HepG2 (cell line): Measurements from ENCODE around the gene C14orf93. TPM values are rescaled to one million over a fixed set of nuclear protein-coding genes. Genes with fewer than 3 reads are reported as not detected.
A peak's percentile ranks its signal among the peaks of the same experiment; 100 is the strongest.

Source experiments
- CCAR2 ChIP-seq: fragments of 200-400 bp; formaldehyde crosslinking; optimal IDR thresholded peaks from 2 replicates; pipeline ENCODE3; 2018; ENCODE audit warnings: low read depth, mild to moderate bottlenecking, low read length, moderate library complexity
- CREM ChIP-seq, 2 experiments: sonication (generic) in 1 of 2; formaldehyde crosslinking in 1 of 2; IDR thresholded peaks; 2 replicates each; pipeline versions ENCODE4 v1.4.0 to v1.6.1; 2016 to 2020; ENCODE audit warnings: antibody characterized with exemption in 1 of 2, mild to moderate bottlenecking in 1 of 2, missing genetic modification reagents in 1 of 2
- HDAC2 ChIP-seq: sonication (generic); formaldehyde crosslinking; IDR thresholded peaks from 2 replicates; pipeline ENCODE4 v1.4.0; 2020; ENCODE audit warnings: missing genetic modification reagents
- YEATS2 ChIP-seq: sonication (generic); formaldehyde crosslinking; IDR thresholded peaks from 2 replicates; pipeline ENCODE4 v1.4.0; 2020; ENCODE audit warnings: missing genetic modification reagents, borderline replicate concordance
- ZBTB4 ChIP-seq: sonication (generic); formaldehyde crosslinking; IDR thresholded peaks from 2 replicates; pipeline ENCODE4 v1.4.0; 2020; ENCODE audit warnings: missing genetic modification reagents, mild to moderate bottlenecking, borderline replicate concordance
- ZHX2 ChIP-seq, 2 experiments: sonication (generic) in 1 of 2; formaldehyde crosslinking in 1 of 2; IDR thresholded peaks; 2 replicates each; pipeline versions ENCODE4 v1.6.1 to v1.9.0; 2014 to 2022; ENCODE audit warnings: antibody characterized with exemption in 1 of 2, borderline replicate concordance in 1 of 2, inconsistent platforms in 1 of 2, low read depth in 1 of 2, missing genetic modification reagents in 1 of 2
- ZNF547 ChIP-seq: sonication (generic); formaldehyde crosslinking; IDR thresholded peaks from 2 replicates; pipeline ENCODE4 v1.5.1; 2020; ENCODE audit warnings: mild to moderate bottlenecking, missing genetic modification reagents
- ZNF761 ChIP-seq: sonication (generic); formaldehyde crosslinking; conservative IDR thresholded peaks from 2 replicates; pipeline ENCODE4 v1.4.0; 2020; ENCODE audit warnings: mild to moderate bottlenecking, missing genetic modification reagents
- polyA plus RNA-seq, 8 experiments: library from polyadenylated mRNA; depleted of rRNA in 3 of 8; stranded (reverse) in 7 of 8; unstranded in 1 of 8; fragments of >200 nt; fragmentation: Illumina TruSeq in 4 of 8; extraction: Trizol in 4 of 8; gene quantifications; 2 replicates each; pipeline versions ENCODE4 v1.2.1 to v1.2.3, GENCODE V29; 2011 to 2016; ENCODE audit warnings: low read depth in 4 of 8, missing spikeins in 1 of 8, mixed read lengths in 1 of 8; ENCODE audit not compliant: insufficient read depth in 1 of 8
- total RNA-seq, 5 experiments: library from RNA; depleted of rRNA; stranded (reverse); fragments of >200 nt; fragmentation: Illumina TruSeq; extraction: Trizol; gene quantifications; 2 replicates each; pipeline ENCODE4 v1.2.3, GENCODE V29; 2016; ENCODE audit warnings: low read depth in 1 of 5
- TF ChIP-seq, protein P1 (sequence below): sonication (generic); formaldehyde crosslinking; IDR thresholded peaks from 2 replicates; pipeline ENCODE4 v1.8.1; 2022; ENCODE audit warnings: low read depth, mild to moderate bottlenecking, missing genetic modification reagents

C14orf93 gene
- total and polyA plus RNA-seq, 2 of the 13 experiments (the other 11 are each of a cell fraction or from before 2014, with no cell fraction given), result 11.4 to 22.5 TPM

DNA sequence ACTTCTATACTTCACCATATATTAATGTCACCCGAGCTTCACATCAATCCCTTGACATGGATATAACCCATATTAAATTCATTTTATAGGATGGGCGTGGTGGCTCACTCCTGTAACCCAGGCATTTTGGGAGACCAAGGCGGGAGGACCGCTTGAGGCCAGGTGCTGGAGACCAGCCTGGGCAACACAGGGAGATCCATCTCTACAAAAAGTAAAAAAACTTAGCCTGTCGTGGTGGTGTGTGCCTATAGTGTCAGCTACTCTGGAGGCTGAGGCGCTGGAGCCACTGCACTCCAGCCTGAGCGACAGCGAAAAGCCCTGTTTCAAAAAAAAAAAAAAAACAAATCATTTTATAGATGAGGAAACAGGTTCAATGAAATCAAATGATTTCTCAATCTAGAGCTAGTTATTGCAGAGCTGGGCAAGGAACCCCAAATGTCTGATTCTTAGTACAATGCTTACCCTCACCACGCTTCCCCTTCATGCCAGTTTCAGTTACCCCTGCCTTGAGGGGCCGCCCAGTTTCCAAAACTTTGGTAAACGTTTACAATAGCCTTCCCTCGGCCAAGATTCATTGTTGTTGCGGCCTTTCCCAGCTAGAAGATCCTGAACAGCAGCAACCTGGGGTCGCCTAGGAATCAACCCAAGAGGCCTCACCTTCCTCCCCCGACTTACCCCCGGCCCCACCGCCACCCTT, 24.0 kb upstream of the C14orf93 start (continued):
- TF ChIP-seq, protein P1, sequence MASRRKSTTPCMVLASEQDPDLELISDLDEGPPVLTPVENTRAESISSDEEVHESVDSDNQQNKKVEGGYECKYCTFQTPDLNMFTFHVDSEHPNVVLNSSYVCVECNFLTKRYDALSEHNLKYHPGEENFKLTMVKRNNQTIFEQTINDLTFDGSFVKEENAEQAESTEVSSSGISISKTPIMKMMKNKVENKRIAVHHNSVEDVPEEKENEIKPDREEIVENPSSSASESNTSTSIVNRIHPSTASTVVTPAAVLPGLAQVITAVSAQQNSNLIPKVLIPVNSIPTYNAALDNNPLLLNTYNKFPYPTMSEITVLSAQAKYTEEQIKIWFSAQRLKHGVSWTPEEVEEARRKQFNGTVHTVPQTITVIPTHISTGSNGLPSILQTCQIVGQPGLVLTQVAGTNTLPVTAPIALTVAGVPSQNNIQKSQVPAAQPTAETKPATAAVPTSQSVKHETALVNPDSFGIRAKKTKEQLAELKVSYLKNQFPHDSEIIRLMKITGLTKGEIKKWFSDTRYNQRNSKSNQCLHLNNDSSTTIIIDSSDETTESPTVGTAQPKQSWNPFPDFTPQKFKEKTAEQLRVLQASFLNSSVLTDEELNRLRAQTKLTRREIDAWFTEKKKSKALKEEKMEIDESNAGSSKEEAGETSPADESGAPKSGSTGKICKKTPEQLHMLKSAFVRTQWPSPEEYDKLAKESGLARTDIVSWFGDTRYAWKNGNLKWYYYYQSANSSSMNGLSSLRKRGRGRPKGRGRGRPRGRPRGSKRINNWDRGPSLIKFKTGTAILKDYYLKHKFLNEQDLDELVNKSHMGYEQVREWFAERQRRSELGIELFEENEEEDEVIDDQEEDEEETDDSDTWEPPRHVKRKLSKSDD, result no peak
- TF ChIP-seq ZNF547, result no peak
- no peak for TF ChIP-seq CREM (IDR thresholded peaks at IDR 0.05)
- TF ChIP-seq CREM (CRISPR knock-in tag; IDR thresholded peaks at IDR 0.05), result 0 out of 2 replicates have a peak, but pooled peaks have one; percentile 37
- TF ChIP-seq ZBTB4, result peak; percentile 89; the same call in 1 of the 2 replicates
- 0 out of 2 replicates have a peak, but pooled peaks have one; percentile 30 for TF ChIP-seq YEATS2
- no peak for TF ChIP-seq ZHX2 (IDR thresholded peaks at IDR 0.05; ENCODE audit: low read depth)
- TF ChIP-seq ZHX2 (CRISPR knock-in tag; IDR thresholded peaks at IDR 0.05; ENCODE audit: borderline replicate concordance), result no peak
- no peak for TF ChIP-seq HDAC2
- TF ChIP-seq ZNF761 (CRISPR knock-in tag), result peak; percentile 19; the same call in 1 of the 2 replicates
- peak; percentile 66 for TF ChIP-seq CCAR2
